ENCODE results near the gene SLC16A12. TPM values are rescaled to one million over a fixed set of nuclear protein-coding genes. Genes with fewer than 3 reads are reported as not detected.

SLC16A12 gene
- total RNA-seq, 1 experiment from 2014 or later = 0.77 TPM

DNA sequence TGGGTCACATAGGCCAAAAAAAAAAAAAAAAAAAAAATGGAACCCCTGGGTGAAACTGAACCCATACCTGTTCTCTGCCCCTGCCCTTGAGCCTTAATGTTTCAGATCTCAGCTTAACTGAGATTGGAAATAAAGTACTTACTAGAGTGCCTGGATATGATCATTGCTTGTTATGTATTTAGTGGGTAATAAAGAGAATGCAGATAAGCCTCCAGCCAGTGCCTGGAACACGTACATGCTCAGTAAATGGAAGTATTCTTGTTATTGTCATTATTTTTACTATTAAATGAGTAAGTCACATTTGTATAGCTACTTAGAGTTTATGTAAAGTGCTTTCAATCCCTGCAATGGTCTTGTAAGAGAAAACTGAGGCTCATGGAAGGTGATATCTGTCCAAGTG lies 14.7 kb downstream of the SLC16A12 start:
- peaks cover 2% of the 10 kb centered on the region; the same call in 1 of the 2 replicates for H3K27me3 Mint-ChIP-seq (ENCODE audit: low read depth)
- H3K79me2 ChIP-seq (ENCODE audit: insufficient read depth, low read length) = no peaks in the 10 kb centered on the region
- H3K18ac ChIP-seq (ENCODE audit: insufficient read length, low read depth, low read length) = no peak overlapping the region
- no peaks in the 10 kb centered on the region for H3K27me3 ChIP-seq (ENCODE audit: insufficient read depth, low read length)
- no peak overlapping the region for H2AFZ ChIP-seq (ENCODE audit: low read length)
- no peak overlapping the region for H4K8ac ChIP-seq (replicated peaks; ENCODE audit: insufficient read length, low read depth, low read length)
- no peaks in the 10 kb centered on the region for H3K36me3 Mint-ChIP-seq (ENCODE audit: insufficient read depth in 1 of 3, low read depth in 3 of 3)
- H3K4ac ChIP-seq (ENCODE audit: low read depth, low read length) = no peak overlapping the region
- H3T11ph ChIP-seq (ENCODE audit: low read length) = no peak overlapping the region
- H2BK5ac ChIP-seq (ENCODE audit: insufficient read length, low read length) = no peak overlapping the region
- H3K4me1 Mint-ChIP-seq = peaks cover 8 to 10% of the 10 kb centered on the region in 2 experiments
- H2BK120ac ChIP-seq (ENCODE audit: low read depth, low read length, poor library complexity, severe bottlenecking) = no peak overlapping the region
- WGBS (ENCODE audit: extremely low coverage, insufficient read length, low lambda C conversion rate) = no CpG with 5 or more reads among the region's 1 CpG
- H2AK5ac ChIP-seq (ENCODE audit: insufficient read length, low read length) = no peak overlapping the region
- no peaks in the 10 kb centered on the region for H3K79me1 ChIP-seq (ENCODE audit: insufficient read depth, low read depth, low read length, poor library complexity, severe bottlenecking)
- no peaks in the 10 kb centered on the region for H4K20me1 ChIP-seq (ENCODE audit: control insufficient read depth, insufficient read depth, insufficient read length)
- H3K27ac Mint-ChIP-seq = no peak overlapping the region
- no peaks in the 10 kb centered on the region for H3K9me3 Mint-ChIP-seq
- H4K91ac ChIP-seq (ENCODE audit: insufficient read length, low read depth, low read length) = no peak overlapping the region
- no peak overlapping the region for H3K9ac ChIP-seq (ENCODE audit: extremely low read depth, insufficient read length, low read length)
- no peak overlapping the region for H2BK20ac ChIP-seq (ENCODE audit: low read depth, low read length, poor library complexity, severe bottlenecking)
- H3K4me3 Mint-ChIP-seq = no peak overlapping the region
- H3K56ac ChIP-seq (ENCODE audit: insufficient read length, low read depth, low read length) = no peak overlapping the region
- H3K9me3 ChIP-seq (ENCODE audit: control insufficient read depth, low read depth, low read length) = no peaks in the 10 kb centered on the region
- H3K23me2 ChIP-seq (ENCODE audit: insufficient read length, low read depth, low read length, poor library complexity, severe bottlenecking) = no peaks in the 10 kb centered on the region
- H3K27ac ChIP-seq (ENCODE audit: insufficient read length, low read depth, low read length) = no peak overlapping the region
- no peak overlapping the region for H3K23ac ChIP-seq (ENCODE audit: insufficient read length, low read depth, low read length)
- TF ChIP-seq, protein P1, sequence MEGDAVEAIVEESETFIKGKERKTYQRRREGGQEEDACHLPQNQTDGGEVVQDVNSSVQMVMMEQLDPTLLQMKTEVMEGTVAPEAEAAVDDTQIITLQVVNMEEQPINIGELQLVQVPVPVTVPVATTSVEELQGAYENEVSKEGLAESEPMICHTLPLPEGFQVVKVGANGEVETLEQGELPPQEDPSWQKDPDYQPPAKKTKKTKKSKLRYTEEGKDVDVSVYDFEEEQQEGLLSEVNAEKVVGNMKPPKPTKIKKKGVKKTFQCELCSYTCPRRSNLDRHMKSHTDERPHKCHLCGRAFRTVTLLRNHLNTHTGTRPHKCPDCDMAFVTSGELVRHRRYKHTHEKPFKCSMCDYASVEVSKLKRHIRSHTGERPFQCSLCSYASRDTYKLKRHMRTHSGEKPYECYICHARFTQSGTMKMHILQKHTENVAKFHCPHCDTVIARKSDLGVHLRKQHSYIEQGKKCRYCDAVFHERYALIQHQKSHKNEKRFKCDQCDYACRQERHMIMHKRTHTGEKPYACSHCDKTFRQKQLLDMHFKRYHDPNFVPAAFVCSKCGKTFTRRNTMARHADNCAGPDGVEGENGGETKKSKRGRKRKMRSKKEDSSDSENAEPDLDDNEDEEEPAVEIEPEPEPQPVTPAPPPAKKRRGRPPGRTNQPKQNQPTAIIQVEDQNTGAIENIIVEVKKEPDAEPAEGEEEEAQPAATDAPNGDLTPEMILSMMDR (conservative IDR thresholded peaks at IDR 0.05) = no peak
- H2BK12ac ChIP-seq (ENCODE audit: insufficient read length, low read depth, low read length) = no peak overlapping the region
- no peak overlapping the region for H3K14ac ChIP-seq (ENCODE audit: insufficient read depth, low read length)
- DNase-seq = no peak
- no peak overlapping the region for H4K5ac ChIP-seq (ENCODE audit: insufficient read length, low read depth, low read length)
- H3K4me2 ChIP-seq (ENCODE audit: insufficient read depth, insufficient read length, low read length) = no peak overlapping the region
- no peaks in the 10 kb centered on the region for H3K4me1 ChIP-seq (ENCODE audit: insufficient read depth, low read length)
- H2BK15ac ChIP-seq (ENCODE audit: low read depth, low read length) = no peak overlapping the region

Data from H9 (cell line).